Fibroblast of lung (primary cell): ENCODE data around the gene KIF21B. TPM values are rescaled to one million over a fixed set of nuclear protein-coding genes. Genes with fewer than 3 reads are reported as not detected.

ENCODE experiments used
- DNase-seq, 2 donors: peaks; one replicate each; pipeline versions ENCODE4 v3.0.0 to v3.0.0-alpha.2; 2010; ENCODE audit warnings: low read depth in 2 of 2
- H2AFZ ChIP-seq: 2 replicates; pipeline ENCODE4 v1.5.1; 2012; ENCODE audit warnings: low read length, control low read depth, inconsistent platforms
- H3K27ac ChIP-seq: 2 replicates; pipeline ENCODE4 v1.5.1; 2011; ENCODE audit warnings: low read length, control low read depth; ENCODE audit not compliant: insufficient read depth
- H3K27me3 ChIP-seq: 2 replicates; pipeline ENCODE4 v1.5.1; 2011; ENCODE audit warnings: mild to moderate bottlenecking, low read length; ENCODE audit not compliant: control insufficient read depth, insufficient read depth
- H3K36me3 ChIP-seq: 2 replicates; pipeline ENCODE4 v1.5.1; 2011; ENCODE audit warnings: low read length; ENCODE audit not compliant: control insufficient read depth, insufficient read depth
- H3K4me1 ChIP-seq: 2 replicates; pipeline ENCODE4 v1.5.1; 2011; ENCODE audit warnings: low read length; ENCODE audit not compliant: control insufficient read depth, insufficient read depth; ENCODE audit errors: extremely low read depth
- H3K4me2 ChIP-seq: 2 replicates; pipeline ENCODE4 v1.5.1; 2011; ENCODE audit warnings: low read length, control low read depth; ENCODE audit not compliant: insufficient read depth; ENCODE audit errors: extremely low read depth
- H3K4me3 ChIP-seq, 4 experiments: fragments of 200-600 bp in 1 of 4; sonication (generic) in 1 of 4; replicated peaks in 1 of 4; 2 replicates each; pipeline ENCODE4 v1.5.1; 2011 to 2016; ENCODE audit warnings: low read length in 4 of 4, low read depth in 3 of 4, mild to moderate bottlenecking in 3 of 4, control low read depth in 2 of 4, inconsistent platforms in 1 of 4, mixed read lengths in 1 of 4; ENCODE audit not compliant: insufficient read depth in 1 of 4; ENCODE audit errors: control extremely low read depth in 1 of 4
- H3K79me2 ChIP-seq: 2 replicates; pipeline ENCODE4 v1.5.1; 2012; ENCODE audit warnings: mild to moderate bottlenecking, low read length, inconsistent platforms; ENCODE audit not compliant: control insufficient read depth, insufficient read depth
- H3K9ac ChIP-seq: 2 replicates; pipeline ENCODE4 v1.5.1; 2011; ENCODE audit warnings: mild to moderate bottlenecking, low read length, control low read depth; ENCODE audit not compliant: insufficient read depth
- H3K9me3 ChIP-seq: 2 replicates; pipeline ENCODE4 v1.5.1; 2012; ENCODE audit warnings: low read depth, low read length; ENCODE audit not compliant: control insufficient read depth, insufficient read depth
- H4K20me1 ChIP-seq: 2 replicates; pipeline ENCODE4 v1.5.1; 2011; ENCODE audit warnings: low read length; ENCODE audit not compliant: control insufficient read depth, insufficient read depth; ENCODE audit errors: extremely low read depth
- EZH2 ChIP-seq: IDR thresholded peaks from 2 replicates; pipeline ENCODE4 v1.5.1; 2012; ENCODE audit warnings: low read length, control low read depth, mild to moderate bottlenecking; ENCODE audit errors: missing control alignments
- polyA plus RNA-seq, 2 donors: library from polyadenylated mRNA; depleted of rRNA in 1 of 2; stranded (reverse) in 1 of 2; unstranded in 1 of 2; fragments of >200 nt; gene quantifications; 2 replicates each; pipeline ENCODE4 v1.2.1, GENCODE V29; 2011 to 2012; ENCODE audit warnings: missing spikeins in 1 of 2
- total RNA-seq: library from RNA; depleted of rRNA; stranded (reverse); fragments of >200 nt; gene quantifications from 2 replicates; pipeline ENCODE4 v1.2.1, GENCODE V29; 2014
- TF ChIP-seq, protein P1 (sequence below), 2 donors: IDR thresholded peaks in 1 of 2; conservative IDR thresholded peaks in 1 of 2; 1 replicate in 1 of 2; 2 replicates in 1 of 2; pipeline ENCODE4 v1.5.1; 2011 to 2012; ENCODE audit warnings: low read length in 2 of 2, control low read depth in 1 of 2, inconsistent platforms in 1 of 2, low read depth in 1 of 2, mild to moderate bottlenecking in 1 of 2

The KIF21B gene
- total and polyA plus RNA-seq, 2 donors (not counting 1 experiment from before 2014, with no cell fraction given) = under 0.01 to 0.08 TPM

DNA sequence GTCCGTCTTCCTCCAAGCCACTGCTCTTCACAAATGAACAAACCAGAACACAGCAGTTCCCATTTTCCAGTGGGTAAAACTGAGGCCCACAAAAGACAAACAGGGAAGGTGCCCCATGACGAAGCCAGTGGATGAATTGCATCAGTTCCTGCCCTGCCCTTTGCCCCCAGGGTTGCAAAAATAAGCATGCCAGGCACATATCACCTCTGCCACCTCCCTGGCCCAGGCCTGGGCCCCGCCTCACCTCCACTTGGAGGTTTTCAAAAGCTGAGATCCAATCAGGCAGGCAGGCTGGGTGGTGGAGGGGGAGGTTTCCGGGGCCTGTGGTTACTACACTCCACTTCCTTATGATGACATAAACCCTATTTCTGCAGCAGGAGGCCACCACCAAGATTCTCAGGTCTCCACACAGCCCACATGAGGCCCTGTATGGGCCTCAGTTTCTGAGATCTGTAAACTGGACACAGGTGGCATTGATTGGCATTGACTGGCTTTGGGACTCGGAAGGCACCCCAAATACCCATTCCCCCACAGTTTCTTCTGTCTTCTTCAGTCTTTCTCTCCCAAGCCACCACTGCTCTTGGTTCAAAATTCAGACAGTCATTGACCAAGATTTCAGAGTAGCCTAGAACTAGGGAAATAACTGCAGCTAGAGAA, 4.1 kb downstream of the KIF21B start:
- no peaks in the 10 kb centered on the region for H4K20me1 ChIP-seq
- no peak overlapping the region for H3K4me3 ChIP-seq
- H2AFZ ChIP-seq = no peak overlapping the region
- TF ChIP-seq, protein P1, sequence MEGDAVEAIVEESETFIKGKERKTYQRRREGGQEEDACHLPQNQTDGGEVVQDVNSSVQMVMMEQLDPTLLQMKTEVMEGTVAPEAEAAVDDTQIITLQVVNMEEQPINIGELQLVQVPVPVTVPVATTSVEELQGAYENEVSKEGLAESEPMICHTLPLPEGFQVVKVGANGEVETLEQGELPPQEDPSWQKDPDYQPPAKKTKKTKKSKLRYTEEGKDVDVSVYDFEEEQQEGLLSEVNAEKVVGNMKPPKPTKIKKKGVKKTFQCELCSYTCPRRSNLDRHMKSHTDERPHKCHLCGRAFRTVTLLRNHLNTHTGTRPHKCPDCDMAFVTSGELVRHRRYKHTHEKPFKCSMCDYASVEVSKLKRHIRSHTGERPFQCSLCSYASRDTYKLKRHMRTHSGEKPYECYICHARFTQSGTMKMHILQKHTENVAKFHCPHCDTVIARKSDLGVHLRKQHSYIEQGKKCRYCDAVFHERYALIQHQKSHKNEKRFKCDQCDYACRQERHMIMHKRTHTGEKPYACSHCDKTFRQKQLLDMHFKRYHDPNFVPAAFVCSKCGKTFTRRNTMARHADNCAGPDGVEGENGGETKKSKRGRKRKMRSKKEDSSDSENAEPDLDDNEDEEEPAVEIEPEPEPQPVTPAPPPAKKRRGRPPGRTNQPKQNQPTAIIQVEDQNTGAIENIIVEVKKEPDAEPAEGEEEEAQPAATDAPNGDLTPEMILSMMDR (conservative IDR thresholded peaks at IDR 0.05 in 1 of 2, IDR thresholded peaks at IDR 0.05 in 1 of 2; ENCODE audit: low read depth in 1 of 2, low read length in 2 of 2) = no peak
- no peak for TF ChIP-seq EZH2
- H3K9me3 ChIP-seq = no peaks in the 10 kb centered on the region
- no peak overlapping the region for H3K9ac ChIP-seq
- H3K4me1 ChIP-seq = no peaks in the 10 kb centered on the region
- peaks cover 25% of the 10 kb centered on the region for H3K27me3 ChIP-seq
- H3K79me2 ChIP-seq = no peaks in the 10 kb centered on the region
- H3K36me3 ChIP-seq = no peaks in the 10 kb centered on the region
- no peak overlapping the region for H3K4me2 ChIP-seq
- DNase-seq = peak; percentile 27 to 42
- H3K27ac ChIP-seq = no peak overlapping the region

GRCh38 chr1:201017828-201018163, 5.7 kb downstream of the KIF21B start:
- DNase-seq = no peak
- no peak overlapping the region for H2AFZ ChIP-seq
- no peak for TF ChIP-seq EZH2
- TF ChIP-seq, protein P1 (conservative IDR thresholded peaks at IDR 0.05 in 1 of 2, IDR thresholded peaks at IDR 0.05 in 1 of 2; ENCODE audit: low read depth in 1 of 2, low read length in 2 of 2) = no peak
- no peaks in the 10 kb centered on the region for H3K9me3 ChIP-seq
- H3K4me2 ChIP-seq = no peak overlapping the region
- H4K20me1 ChIP-seq = no peaks in the 10 kb centered on the region
- no peak overlapping the region for H3K4me3 ChIP-seq
- H3K27me3 ChIP-seq = peaks cover 33% of the 10 kb centered on the region
- no peak overlapping the region for H3K27ac ChIP-seq
- H3K79me2 ChIP-seq = no peaks in the 10 kb centered on the region
- no peak overlapping the region for H3K9ac ChIP-seq
- H3K36me3 ChIP-seq = no peaks in the 10 kb centered on the region
- no peaks in the 10 kb centered on the region for H3K4me1 ChIP-seq

- H3K79me2 ChIP-seq = no peaks in the 10 kb centered on the region
- TF ChIP-seq EZH2 = no peak
- TF ChIP-seq, protein P1 (conservative IDR thresholded peaks at IDR 0.05 in 1 of 2, IDR thresholded peaks at IDR 0.05 in 1 of 2; ENCODE audit: low read depth in 1 of 2, low read length in 2 of 2) = no peak
- H3K36me3 ChIP-seq = no peaks in the 10 kb centered on the region
- no peak overlapping the region for H3K27ac ChIP-seq
- DNase-seq = no peak
- H3K4me1 ChIP-seq = no peaks in the 10 kb centered on the region
- no peak overlapping the region for H3K4me2 ChIP-seq
- H3K9me3 ChIP-seq = no peaks in the 10 kb centered on the region
- no peak overlapping the region for H3K9ac ChIP-seq
- H3K4me3 ChIP-seq = no peak overlapping the region
- H4K20me1 ChIP-seq = no peaks in the 10 kb centered on the region
- H3K27me3 ChIP-seq = peaks cover 27% of the 10 kb centered on the region
- H2AFZ ChIP-seq = no peak overlapping the region
Measured at GRCh38 chr1:201016943-201017827, 6.3 kb downstream of the KIF21B start.
